Kidney (tissue), 14 donors: Measurements from ENCODE around the gene ING4. TPM values are rescaled to one million over a fixed set of nuclear protein-coding genes. Genes with fewer than 3 reads are reported as not detected.

Experiments
- DNase-seq, 5 donors: peaks; one replicate each; pipeline ENCODE4 v3.0.0-alpha.2; 2013 to 2020
- FAIRE-seq: peaks from 2 replicates; lab custom pipeline; 2012; peaks lifted over from hg19 to GRCh38; lab: Jason Lieb, UNC
- H3K27ac ChIP-seq, 2 donors: one replicate each; pipeline ENCODE4 v1.7.0; 2013; ENCODE audit warnings: low read depth in 2 of 2, low read length in 2 of 2, inconsistent platforms in 1 of 2
- H3K27me3 ChIP-seq: one replicate; pipeline ENCODE4 v1.7.1; 2013; ENCODE audit warnings: low read length, inconsistent platforms; ENCODE audit not compliant: control insufficient read depth, insufficient read depth
- H3K36me3 ChIP-seq, 3 donors: one replicate each; pipeline versions ENCODE4 v1.7.0 to v1.7.1; 2013; ENCODE audit warnings: low read length in 3 of 3, control low read depth in 1 of 3, inconsistent platforms in 1 of 3; ENCODE audit not compliant: insufficient read depth in 3 of 3, control insufficient read depth in 2 of 3
- H3K4me1 ChIP-seq, 3 donors: one replicate each; pipeline versions ENCODE4 v1.7.0 to v1.7.1; 2013; ENCODE audit warnings: low read length in 3 of 3, inconsistent platforms in 1 of 3, low read depth in 1 of 3; ENCODE audit not compliant: control insufficient read depth in 2 of 3, insufficient read depth in 2 of 3
- H3K4me3 ChIP-seq, 3 donors: one replicate each; pipeline versions ENCODE4 v1.7.0 to v1.8.1; 2013; ENCODE audit warnings: low read length in 3 of 3, control low read depth in 1 of 3, inconsistent platforms in 1 of 3
- H3K9ac ChIP-seq, 3 donors: one replicate each; pipeline versions ENCODE4 v1.7.0 to v1.7.1; 2013; ENCODE audit warnings: low read length in 3 of 3, control low read depth in 1 of 3, inconsistent platforms in 1 of 3
- H3K9me3 ChIP-seq, 3 donors: one replicate each; pipeline versions ENCODE4 v1.7.0 to v1.7.1; 2013; ENCODE audit warnings: low read length in 3 of 3, control low read depth in 1 of 3, inconsistent platforms in 1 of 3; ENCODE audit not compliant: control insufficient read depth in 2 of 3, insufficient read depth in 1 of 3
- intact Hi-C: fragments of 100-400 bp; cut with DNase I; formaldehyde crosslinking; loops from one replicate; pipeline ENCODE4 v1.11.1; 2022
- polyA plus RNA-seq: library from polyadenylated mRNA; stranded (reverse); fragments of 350-450 nt; fragmentation: Illumina TruSeq; extraction: RNeasy Lipid Tissue Mini Kit (QIAGEN cat#74804); gene quantifications from one replicate; pipeline ENCODE4 v1.2.3, GENCODE V29; 2014; ENCODE audit warnings: low read depth, low replicate concordance; ENCODE audit not compliant: insufficient read depth
- total RNA-seq: library from RNA; stranded (reverse); fragmentation: NEBNext Ultra II Directional; extraction: Animal tissue kit (Norgen Biotek cat#: 25700); gene quantifications from one replicate; pipeline ENCODE4 v1.2.1, GENCODE V29; 2021
- TF ChIP-seq, protein P1 (sequence below): IDR thresholded peaks from 3 replicates; pipeline ENCODE4 v1.5.1; 2012; ENCODE audit warnings: mild to moderate bottlenecking, moderate library complexity, borderline replicate concordance; ENCODE audit not compliant: insufficient read depth; ENCODE audit errors: extremely low read depth
- donor health status: control.
- donor health status: control.
- donor health status: control.
- donor health status: control.
- donor health status: control.
- donor health status: DM: yes; HTN: yes; CAD: no.
- donor health status: Normal renal cell carcinoma (clear cell type).

ING4 gene
- total and polyA plus RNA-seq, 2 donors from 2014 or later: 42.6 to 56.0 TPM

DNA sequence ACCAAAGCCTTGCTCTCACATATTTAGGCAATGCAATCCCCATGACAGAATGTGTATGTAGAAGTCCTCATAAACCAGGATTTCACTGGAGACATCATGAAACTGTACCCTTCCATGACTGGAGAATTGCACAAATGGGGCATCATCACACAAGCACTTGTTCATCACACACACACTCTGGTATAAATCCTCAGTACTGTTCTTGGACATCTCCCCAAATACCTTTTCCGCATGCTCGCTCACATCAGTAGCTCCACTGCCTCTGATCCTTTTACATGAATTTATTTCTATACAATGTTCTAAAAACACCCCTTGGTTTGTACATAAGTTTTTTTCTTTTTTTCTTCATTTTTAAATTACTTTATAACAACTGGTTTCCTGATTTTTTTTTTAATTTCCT lies 3.3 kb upstream of the ING4 start:
- Histone ChIP-seq H3K9ac (no peak overlapping the region), H3K27ac (no peak overlapping the region), H3K36me3 (peaks cover 15 to 41% (median 18%) of the 10 kb centered on the region in 3 donors), H3K4me3 (no peak overlapping the region), H3K9me3 (no peaks in the 10 kb centered on the region), H3K4me1 (peaks cover 4 to 7% (median 6%) of the 10 kb centered on the region in 3 donors), H3K27me3 (no peaks in the 10 kb centered on the region)
- FAIRE-seq (no peak), DNase-seq (no peak)
- TF ChIP-seq, protein P1, sequence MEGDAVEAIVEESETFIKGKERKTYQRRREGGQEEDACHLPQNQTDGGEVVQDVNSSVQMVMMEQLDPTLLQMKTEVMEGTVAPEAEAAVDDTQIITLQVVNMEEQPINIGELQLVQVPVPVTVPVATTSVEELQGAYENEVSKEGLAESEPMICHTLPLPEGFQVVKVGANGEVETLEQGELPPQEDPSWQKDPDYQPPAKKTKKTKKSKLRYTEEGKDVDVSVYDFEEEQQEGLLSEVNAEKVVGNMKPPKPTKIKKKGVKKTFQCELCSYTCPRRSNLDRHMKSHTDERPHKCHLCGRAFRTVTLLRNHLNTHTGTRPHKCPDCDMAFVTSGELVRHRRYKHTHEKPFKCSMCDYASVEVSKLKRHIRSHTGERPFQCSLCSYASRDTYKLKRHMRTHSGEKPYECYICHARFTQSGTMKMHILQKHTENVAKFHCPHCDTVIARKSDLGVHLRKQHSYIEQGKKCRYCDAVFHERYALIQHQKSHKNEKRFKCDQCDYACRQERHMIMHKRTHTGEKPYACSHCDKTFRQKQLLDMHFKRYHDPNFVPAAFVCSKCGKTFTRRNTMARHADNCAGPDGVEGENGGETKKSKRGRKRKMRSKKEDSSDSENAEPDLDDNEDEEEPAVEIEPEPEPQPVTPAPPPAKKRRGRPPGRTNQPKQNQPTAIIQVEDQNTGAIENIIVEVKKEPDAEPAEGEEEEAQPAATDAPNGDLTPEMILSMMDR: no peak
- intact Hi-C loops: no loop called here

DNA sequence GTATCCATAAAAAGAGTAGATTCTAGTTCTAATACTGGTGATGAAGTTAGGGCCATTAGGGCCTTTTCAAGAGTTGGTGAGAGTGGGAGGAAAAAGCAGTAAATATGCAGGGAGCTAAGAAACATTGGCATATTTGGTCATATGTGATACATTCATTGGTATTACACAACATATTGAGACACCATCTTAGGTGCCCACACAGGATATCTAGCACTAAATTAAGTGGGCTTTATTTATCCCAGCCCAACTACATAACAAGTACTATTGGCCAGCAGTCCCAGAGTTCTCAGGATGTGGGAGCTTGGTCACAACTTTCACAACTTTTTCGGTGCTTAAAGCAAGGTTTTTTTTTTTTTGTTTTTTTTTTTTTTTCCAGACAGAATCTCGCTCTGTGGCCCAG lies 2.0 kb upstream of the ING4 start:
- no peaks in the 10 kb centered on the region for H3K27me3 ChIP-seq
- H3K36me3 ChIP-seq: peaks cover 6 to 28% (median 8%) of the 10 kb centered on the region in 3 donors
- H3K9ac ChIP-seq: no peak overlapping the region
- H3K27ac ChIP-seq: no peak overlapping the region
- no peaks in the 10 kb centered on the region for H3K9me3 ChIP-seq
- FAIRE-seq (no peak), DNase-seq (no peak)
- no peak overlapping the region for H3K4me3 ChIP-seq
- intact Hi-C loops: no loop called here
- peaks cover 4 to 7% (median 6%) of the 10 kb centered on the region in 3 donors for H3K4me1 ChIP-seq
- TF ChIP-seq, protein P1: no peak

DNA sequence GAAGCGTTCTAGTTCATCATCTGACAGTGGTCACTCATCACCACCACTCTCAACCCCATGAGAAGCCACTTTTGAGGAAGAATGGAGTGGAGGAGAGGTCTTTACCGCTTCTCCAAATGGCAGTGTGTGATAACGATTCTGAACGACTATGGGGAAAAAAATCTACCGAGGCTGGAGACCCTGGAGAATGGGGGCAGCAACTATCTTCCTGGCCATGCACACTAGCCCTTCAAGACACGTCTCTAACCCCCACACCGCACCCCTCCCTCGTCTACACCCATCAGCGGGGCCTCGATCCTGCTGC lies 365 bp downstream of the ING4 start:
- FAIRE-seq: no peak
- peak overlapping the region; percentile 81 to 89 (median 86) for H3K9ac ChIP-seq
- peaks cover 0 to 8% (median 4%) of the 10 kb centered on the region in 3 donors for H3K36me3 ChIP-seq
- no peak for DNase-seq
- H3K4me1 ChIP-seq: peaks cover 4 to 7% (median 6%) of the 10 kb centered on the region in 3 donors
- no peaks in the 10 kb centered on the region for H3K27me3 ChIP-seq
- TF ChIP-seq, protein P1: no peak
- H3K9me3 ChIP-seq: no peaks in the 10 kb centered on the region
- H3K4me3 ChIP-seq: peak overlapping the region; percentile 81 to 100 (median 89)
- intact Hi-C loops: no loop called here
- peak overlapping the region; percentile 36 to 91 for H3K27ac ChIP-seq

DNA sequence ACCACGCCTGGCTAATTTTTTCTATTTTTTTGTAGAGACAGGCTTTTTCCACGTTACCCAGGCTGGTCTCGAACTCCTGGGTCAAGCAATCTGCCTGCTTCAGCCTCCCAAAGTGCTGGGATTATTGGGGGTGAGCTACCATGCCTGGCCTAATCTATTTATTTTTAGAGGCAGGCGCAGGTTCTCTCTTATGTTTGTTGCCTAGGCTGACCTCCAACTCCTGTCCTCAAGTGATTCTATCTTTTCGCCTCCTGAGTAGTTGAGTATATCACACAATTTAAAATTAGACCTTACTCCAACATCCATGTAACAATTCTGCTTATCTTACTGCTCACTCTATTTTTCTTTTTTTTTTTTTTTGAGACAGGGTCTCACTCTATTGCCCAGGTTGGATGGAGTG lies 8.9 kb downstream of the ING4 start:
- DNase-seq: no peak
- H3K36me3 ChIP-seq: peaks cover 5 to 40% (median 28%) of the 10 kb centered on the region in 3 donors
- no peak overlapping the region for H3K4me3 ChIP-seq
- no peaks in the 10 kb centered on the region for H3K4me1 ChIP-seq
- intact Hi-C loops: no loop called here
- no peaks in the 10 kb centered on the region for H3K9me3 ChIP-seq
- no peak overlapping the region for H3K9ac ChIP-seq
- H3K27me3 ChIP-seq: no peaks in the 10 kb centered on the region
- TF ChIP-seq, protein P1: no peak
- no peak for FAIRE-seq
- no peak overlapping the region for H3K27ac ChIP-seq
